ENCODE measurements around the gene ENTREP3.
"Not testable (repeated sequence)": the region's sequence is repeated elsewhere in the genome, so short reads cannot be mapped to it uniquely, and the experiment has no call there.

ENTREP3 gene

GRCh38 chr1:155226910-155227260 lies 28.4 kb downstream of the ENTREP3 start:
- no peaks in the 10 kb centered on the region for H3K9me3 ChIP-seq (ENCODE audit: control insufficient read depth in 5 of 5, low read length in 5 of 5)
- peaks cover 8 to 27% (median 17%) of the 10 kb centered on the region in 5 donors for H3K4me1 ChIP-seq (ENCODE audit: control insufficient read depth in 5 of 5, insufficient read depth in 5 of 5, low read length in 5 of 5)
- no peaks in the 10 kb centered on the region for H3K27me3 ChIP-seq (ENCODE audit: control insufficient read depth in 5 of 5, insufficient read depth in 4 of 5, low read length in 5 of 5)
- H3K4me3 ChIP-seq (ENCODE audit: low read depth in 1 of 5, low read length in 5 of 5): peak overlapping the region; percentile 64 to 81 (median 76)
- peak overlapping the region; percentile 81 for H3K27ac ChIP-seq (ENCODE audit: low read depth, low read length)
- H3K9ac ChIP-seq (ENCODE audit: low read length in 5 of 5): peak overlapping the region in 4 of 5 donors; percentile 57 to 75 (median 64)
- no peaks in the 10 kb centered on the region for H3K36me3 ChIP-seq (ENCODE audit: control insufficient read depth in 5 of 5, insufficient read depth in 5 of 5, low read length in 5 of 5)

- H3K9ac ChIP-seq (ENCODE audit: low read length in 5 of 5): peak overlapping the region in 4 of 5 donors; percentile 57 to 75 (median 64)
- no peaks in the 10 kb centered on the region for H3K9me3 ChIP-seq (ENCODE audit: control insufficient read depth in 5 of 5, low read length in 5 of 5)
- peak overlapping the region; percentile 64 to 81 (median 76) for H3K4me3 ChIP-seq (ENCODE audit: low read depth in 1 of 5, low read length in 5 of 5)
- peaks cover 8 to 27% (median 17%) of the 10 kb centered on the region in 5 donors for H3K4me1 ChIP-seq (ENCODE audit: control insufficient read depth in 5 of 5, insufficient read depth in 5 of 5, low read length in 5 of 5)
- no peaks in the 10 kb centered on the region for H3K36me3 ChIP-seq (ENCODE audit: control insufficient read depth in 5 of 5, insufficient read depth in 5 of 5, low read length in 5 of 5)
- no peaks in the 10 kb centered on the region for H3K27me3 ChIP-seq (ENCODE audit: control insufficient read depth in 5 of 5, insufficient read depth in 4 of 5, low read length in 5 of 5)
- H3K27ac ChIP-seq (ENCODE audit: low read depth, low read length): peak overlapping the region; percentile 81
These were observed 28.9 kb downstream of the ENTREP3 start for GRCh38 chr1:155226188-155226909.

- not testable (repeated sequence) for H3K27ac ChIP-seq (ENCODE audit: low read depth, low read length)
These were observed 29.9 kb downstream of the ENTREP3 start for GRCh38 chr1:155225404-155225759.

GRCh38 chr1:155223047-155223446 lies 32.2 kb downstream of the ENTREP3 start:
- Histone ChIP-seq H3K4me3 (ENCODE audit: low read depth in 1 of 5, low read length in 5 of 5) (no peak overlapping the region), H3K9ac (ENCODE audit: low read length in 5 of 5) (no peak overlapping the region), H3K27ac (ENCODE audit: low read depth, low read length) (no peak overlapping the region), H3K36me3 (ENCODE audit: control insufficient read depth in 5 of 5, insufficient read depth in 5 of 5, low read length in 5 of 5) (no peaks in the 10 kb centered on the region), H3K4me1 (ENCODE audit: control insufficient read depth in 5 of 5, insufficient read depth in 5 of 5, low read length in 5 of 5) (peaks cover 8 to 35% (median 24%) of the 10 kb centered on the region in 5 donors), H3K27me3 (ENCODE audit: control insufficient read depth in 5 of 5, insufficient read depth in 4 of 5, low read length in 5 of 5) (no peaks in the 10 kb centered on the region), H3K9me3 (ENCODE audit: control insufficient read depth in 5 of 5, low read length in 5 of 5) (no peaks in the 10 kb centered on the region)

More at GRCh38 chr1:155225404-155225759, 29.9 kb downstream of the ENTREP3 start:
- not testable (repeated sequence) for H3K9me3 ChIP-seq (ENCODE audit: control insufficient read depth in 5 of 5, low read length in 5 of 5); H3K9ac ChIP-seq (ENCODE audit: low read length in 5 of 5); H3K4me3 ChIP-seq (ENCODE audit: low read depth in 1 of 5, low read length in 5 of 5); H3K36me3 ChIP-seq (ENCODE audit: control insufficient read depth in 5 of 5, insufficient read depth in 5 of 5, low read length in 5 of 5); H3K27me3 ChIP-seq (ENCODE audit: control insufficient read depth in 5 of 5, insufficient read depth in 4 of 5, low read length in 5 of 5)
- H3K4me1 ChIP-seq (ENCODE audit: control insufficient read depth in 5 of 5, insufficient read depth in 5 of 5, low read length in 5 of 5): peaks cover 8 to 27% (median 17%) of the 10 kb centered on the region in 5 donors

GRCh38 chr1:155220211-155220965 lies 34.9 kb downstream of the ENTREP3 start:
- peaks cover 0 to 13% (median 9%) of the 10 kb centered on the region in 5 donors for H3K4me1 ChIP-seq (ENCODE audit: control insufficient read depth in 5 of 5, insufficient read depth in 5 of 5, low read length in 5 of 5)
- not testable (repeated sequence) for H3K4me3 ChIP-seq (ENCODE audit: low read depth in 1 of 5, low read length in 5 of 5); H3K9ac ChIP-seq (ENCODE audit: low read length in 5 of 5); H3K27me3 ChIP-seq (ENCODE audit: control insufficient read depth in 5 of 5, insufficient read depth in 4 of 5, low read length in 5 of 5); H3K9me3 ChIP-seq (ENCODE audit: control insufficient read depth in 5 of 5, low read length in 5 of 5); H3K27ac ChIP-seq (ENCODE audit: low read depth, low read length)
- H3K36me3 ChIP-seq (ENCODE audit: control insufficient read depth in 5 of 5, insufficient read depth in 5 of 5, low read length in 5 of 5): peaks cover 0 to 11% (median 0%) of the 10 kb centered on the region in 5 donors

GRCh38 chr1:155219592-155220031 lies 35.7 kb downstream of the ENTREP3 start:
- Histone ChIP-seq H3K36me3 (ENCODE audit: control insufficient read depth in 5 of 5, insufficient read depth in 5 of 5, low read length in 5 of 5) (peaks cover 0 to 16% (median 0%) of the 10 kb centered on the region in 5 donors), H3K27ac (ENCODE audit: low read depth, low read length) (no peak overlapping the region), H3K9me3 (ENCODE audit: control insufficient read depth in 5 of 5, low read length in 5 of 5) (no peaks in the 10 kb centered on the region), H3K9ac (ENCODE audit: low read length in 5 of 5) (no peak overlapping the region), H3K4me1 (ENCODE audit: control insufficient read depth in 5 of 5, insufficient read depth in 5 of 5, low read length in 5 of 5) (peaks cover 0 to 13% (median 9%) of the 10 kb centered on the region in 5 donors), H3K4me3 (ENCODE audit: low read depth in 1 of 5, low read length in 5 of 5) (peak overlapping the region in 3 of 5 donors; percentile 29 to 42 (median 35)), H3K27me3 (ENCODE audit: control insufficient read depth in 5 of 5, insufficient read depth in 4 of 5, low read length in 5 of 5) (no peaks in the 10 kb centered on the region)

- H3K27ac ChIP-seq (ENCODE audit: low read depth, low read length): no peak overlapping the region
These were observed 36.3 kb downstream of the ENTREP3 start for GRCh38 chr1:155218854-155219591.

GRCh38 chr1:155214702-155215101 lies 40.6 kb downstream of the ENTREP3 start:
- H3K27me3 ChIP-seq (ENCODE audit: control insufficient read depth in 5 of 5, insufficient read depth in 4 of 5, low read length in 5 of 5); H3K9me3 ChIP-seq (ENCODE audit: control insufficient read depth in 5 of 5, low read length in 5 of 5); H3K27ac ChIP-seq (ENCODE audit: low read depth, low read length); H3K9ac ChIP-seq (ENCODE audit: low read length in 5 of 5); H3K4me3 ChIP-seq (ENCODE audit: low read depth in 1 of 5, low read length in 5 of 5): not testable (repeated sequence)
- Histone ChIP-seq H3K36me3 (ENCODE audit: control insufficient read depth in 5 of 5, insufficient read depth in 5 of 5, low read length in 5 of 5) (peaks cover 0 to 43% (median 5%) of the 10 kb centered on the region in 5 donors), H3K4me1 (ENCODE audit: control insufficient read depth in 5 of 5, insufficient read depth in 5 of 5, low read length in 5 of 5) (peaks cover 0 to 15% (median 11%) of the 10 kb centered on the region in 5 donors)

More at GRCh38 chr1:155218854-155219591, 36.3 kb downstream of the ENTREP3 start:
- Histone ChIP-seq H3K4me3 (ENCODE audit: low read depth in 1 of 5, low read length in 5 of 5) (peak overlapping the region in 4 of 5 donors; percentile 13 to 42 (median 32)), H3K36me3 (ENCODE audit: control insufficient read depth in 5 of 5, insufficient read depth in 5 of 5, low read length in 5 of 5) (peaks cover 0 to 16% (median 0%) of the 10 kb centered on the region in 5 donors), H3K27me3 (ENCODE audit: control insufficient read depth in 5 of 5, insufficient read depth in 4 of 5, low read length in 5 of 5) (no peaks in the 10 kb centered on the region), H3K9me3 (ENCODE audit: control insufficient read depth in 5 of 5, low read length in 5 of 5) (no peaks in the 10 kb centered on the region), H3K9ac (ENCODE audit: low read length in 5 of 5) (peak overlapping the region in 1 of 5 donors; percentile 32), H3K4me1 (ENCODE audit: control insufficient read depth in 5 of 5, insufficient read depth in 5 of 5, low read length in 5 of 5) (peaks cover 0 to 12% (median 9%) of the 10 kb centered on the region in 5 donors)

GRCh38 chr1:155212051-155212440 lies 43.2 kb downstream of the ENTREP3 start:
- not testable (repeated sequence) for H3K9me3 ChIP-seq (ENCODE audit: control insufficient read depth in 5 of 5, low read length in 5 of 5); H3K27ac ChIP-seq (ENCODE audit: low read depth, low read length); H3K4me3 ChIP-seq (ENCODE audit: low read depth in 1 of 5, low read length in 5 of 5); H3K9ac ChIP-seq (ENCODE audit: low read length in 5 of 5); H3K27me3 ChIP-seq (ENCODE audit: control insufficient read depth in 5 of 5, insufficient read depth in 4 of 5, low read length in 5 of 5)
- H3K36me3 ChIP-seq (ENCODE audit: control insufficient read depth in 5 of 5, insufficient read depth in 5 of 5, low read length in 5 of 5): peaks cover 0 to 43% (median 5%) of the 10 kb centered on the region in 5 donors
- peaks cover 8 to 26% (median 22%) of the 10 kb centered on the region in 5 donors for H3K4me1 ChIP-seq (ENCODE audit: control insufficient read depth in 5 of 5, insufficient read depth in 5 of 5, low read length in 5 of 5)

Measured in subcutaneous abdominal adipose tissue (tissue), 5 donors.